Measurements from ENCODE around the gene S100A8.
"Not testable (repeated sequence)": the region's sequence is repeated elsewhere in the genome, so short reads cannot be mapped to it uniquely, and the experiment has no call there.

DNA sequence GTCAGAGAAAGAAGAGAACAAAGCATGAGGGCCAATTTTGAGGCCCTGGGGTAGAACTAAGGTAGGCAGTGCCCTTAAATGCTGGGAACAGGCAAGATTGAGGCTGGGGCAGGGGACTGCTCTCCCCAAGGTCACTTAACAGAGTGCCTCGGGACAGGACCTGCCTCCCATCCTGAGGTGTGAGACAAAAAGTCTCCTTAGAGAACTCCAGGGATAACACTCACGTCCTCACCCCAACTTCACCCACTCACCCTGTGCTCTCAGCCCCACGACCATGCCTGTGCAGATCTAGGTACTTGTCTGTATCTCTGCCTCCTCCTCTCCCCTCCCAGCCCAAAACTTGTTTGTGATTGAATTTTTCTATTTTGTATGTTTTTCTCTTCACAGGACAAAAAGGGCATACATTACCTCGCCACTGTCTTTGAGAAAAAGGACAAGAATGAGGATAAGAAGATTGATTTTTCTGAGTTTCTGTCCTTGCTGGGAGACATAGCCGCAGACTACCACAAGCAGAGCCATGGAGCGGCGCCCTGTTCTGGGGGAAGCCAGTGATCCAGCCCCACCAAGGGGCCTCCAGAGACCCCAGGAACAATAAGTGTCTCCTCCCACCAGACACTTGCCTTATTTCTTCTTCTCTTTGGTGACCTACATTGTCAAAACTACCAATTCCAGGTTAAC is 28.0 kb upstream of the S100A8 start:
- TF ChIP-seq CTCF, POLR2AphosphoS5 (IDR thresholded peaks at IDR 0.05): not testable (repeated sequence)
